H1 (cell line): ENCODE measurements around the gene CD7. TPM values are rescaled to one million over a fixed set of nuclear protein-coding genes. Genes with fewer than 3 reads are reported as not detected.

Experiments
- CTCF ChIA-PET: fragments of 300-600 bp; sonication (Branson Sonifier 250); formaldehyde crosslinking; loops from one replicate; lab custom pipeline; 2021; ENCODE audit not compliant: partially characterized antibody; lab: Charles Lee
- POLR2A ChIA-PET: fragments of 300-600 bp; sonication (Branson Sonifier 250); formaldehyde crosslinking; loops from one replicate; lab custom pipeline; 2021; ENCODE audit warnings: inconsistent platforms; ENCODE audit not compliant: partially characterized antibody; lab: Charles Lee
- DNase-seq, 2 experiments: peaks; one replicate each; pipeline versions ENCODE4 v3.0.0 to v3.0.0-alpha.2; 2010 to 2022; ENCODE audit warnings: low spot score in 2 of 2, low read depth in 1 of 2, mixed read lengths in 1 of 2
- FAIRE-seq: peaks from 2 replicates; lab custom pipeline; 2011; peaks lifted over from hg19 to GRCh38; lab: Jason Lieb, UNC
- H2AFZ ChIP-seq: 2 replicates; pipeline ENCODE4 v1.8.1; 2012; ENCODE audit warnings: low read length, inconsistent platforms
- H2AK5ac ChIP-seq: 2 replicates; pipeline ENCODE4 v1.6.1; 2013; ENCODE audit warnings: low read depth, low read length
- H2BK120ac ChIP-seq: replicated peaks from 2 replicates; pipeline ENCODE3; 2013; ENCODE audit warnings: low read depth, low read length, inconsistent platforms
- H2BK12ac ChIP-seq: 2 replicates; pipeline ENCODE4 v1.6.1; 2013; ENCODE audit warnings: low read depth, low read length
- H2BK15ac ChIP-seq: 2 replicates; pipeline ENCODE4 v1.6.1; 2013; ENCODE audit warnings: low read length
- H2BK20ac ChIP-seq: 2 replicates; pipeline ENCODE4 v1.6.1; 2013; ENCODE audit warnings: low read length
- H2BK5ac ChIP-seq: 2 replicates; pipeline ENCODE4 v1.6.1; 2013; ENCODE audit warnings: low read depth, low read length
- H3K14ac ChIP-seq: 2 replicates; pipeline ENCODE4 v1.6.1; 2013; ENCODE audit warnings: inconsistent platforms; ENCODE audit not compliant: insufficient read length
- H3K18ac ChIP-seq: 2 replicates; pipeline ENCODE4 v1.6.1; 2013; ENCODE audit warnings: low read length; ENCODE audit errors: extremely low read depth
- H3K23ac ChIP-seq: 2 replicates; pipeline ENCODE4 v1.6.1; 2013; ENCODE audit warnings: inconsistent platforms; ENCODE audit not compliant: insufficient read length
- H3K23me2 ChIP-seq: 2 replicates; pipeline ENCODE4 v1.6.1; 2013; ENCODE audit warnings: low read depth, low read length
- H3K27ac ChIP-seq: 2 replicates; pipeline ENCODE4 v1.6.1; 2011; ENCODE audit warnings: low read depth, low read length, inconsistent platforms
- H3K27me3 ChIP-seq, 4 experiments: replicated peaks in 1 of 4; 1 replicate in 1 of 4; 2 replicates in 3 of 4; pipeline versions ENCODE4 v1.6.1 to v1.8.1; 2011 to 2013; ENCODE audit warnings: low read length in 3 of 4, mild to moderate bottlenecking in 3 of 4, inconsistent platforms in 2 of 4, mixed read lengths in 2 of 4, moderate library complexity in 1 of 4; ENCODE audit not compliant: control insufficient read depth in 3 of 4, insufficient read depth in 3 of 4; ENCODE audit errors: extremely low read depth in 1 of 4
- H3K36me3 ChIP-seq, 4 experiments: 2 replicates each; pipeline versions ENCODE4 v1.6.1 to v1.8.1; 2011 to 2013; ENCODE audit warnings: mild to moderate bottlenecking in 4 of 4, low read length in 3 of 4, moderate library complexity in 2 of 4, control low read depth in 1 of 4, inconsistent platforms in 1 of 4; ENCODE audit not compliant: insufficient read depth in 4 of 4, control insufficient read depth in 2 of 4
- H3K4ac ChIP-seq: replicated peaks from 2 replicates; pipeline ENCODE3; 2013; ENCODE audit warnings: low read length, low read depth, mixed read lengths, inconsistent platforms; ENCODE audit not compliant: insufficient read length
- H3K4me1 ChIP-seq, 4 experiments: replicated peaks in 1 of 4; 1 replicate in 1 of 4; 2 replicates in 3 of 4; pipeline versions ENCODE4 v1.6.1 to v1.8.1; 2011 to 2013; ENCODE audit warnings: low read length in 3 of 4, inconsistent platforms in 2 of 4, mixed read lengths in 1 of 4; ENCODE audit not compliant: insufficient read depth in 4 of 4, control insufficient read depth in 3 of 4
- H3K4me2 ChIP-seq, 2 experiments: 2 replicates each; pipeline versions ENCODE4 v1.6.1 to v1.8.1; 2011 to 2013; ENCODE audit warnings: low read depth in 2 of 2, low read length in 2 of 2, control low read depth in 1 of 2, inconsistent platforms in 1 of 2, mild to moderate bottlenecking in 1 of 2; ENCODE audit not compliant: insufficient read depth in 1 of 2
- H3K4me3 ChIP-seq, 4 experiments: fragments of 200-600, 300-600 bp in 1 of 4; sonication (generic), shearing (Covaris generic), sonication (Bioruptor Twin) in 1 of 4; 2 replicates each; pipeline versions ENCODE4 v1.5.1 to v1.8.1; 2011 to 2016; ENCODE audit warnings: low read length in 4 of 4, low read depth in 3 of 4, control low read depth in 2 of 4, inconsistent platforms in 2 of 4, mild to moderate bottlenecking in 2 of 4, mixed read lengths in 1 of 4, moderate library complexity in 1 of 4; ENCODE audit not compliant: insufficient read depth in 2 of 4; ENCODE audit errors: extremely low read depth in 1 of 4
- H3K56ac ChIP-seq: replicated peaks from 2 replicates; pipeline ENCODE3; 2013; ENCODE audit warnings: low read depth, mild to moderate bottlenecking, mixed read lengths, low read length, inconsistent platforms; ENCODE audit not compliant: insufficient read length
- H3K79me1 ChIP-seq: 2 replicates; pipeline ENCODE4 v1.6.1; 2013; ENCODE audit warnings: low read depth, low read length, control low read depth
- H3K79me2 ChIP-seq, 2 experiments: 2 replicates each; pipeline versions ENCODE4 v1.6.1 to v1.8.1; 2012 to 2013; ENCODE audit warnings: low read length in 2 of 2, mild to moderate bottlenecking in 2 of 2, inconsistent platforms in 1 of 2; ENCODE audit not compliant: insufficient read depth in 2 of 2, control insufficient read depth in 1 of 2
- H3K9ac ChIP-seq, 4 experiments: replicated peaks in 1 of 4; 1 replicate in 1 of 4; 2 replicates in 3 of 4; pipeline versions ENCODE4 v1.6.1 to v1.8.1; 2011 to 2013; ENCODE audit warnings: low read depth in 3 of 4, low read length in 3 of 4, control low read depth in 2 of 4, mild to moderate bottlenecking in 2 of 4, moderate library complexity in 2 of 4, inconsistent platforms in 1 of 4; ENCODE audit errors: extremely low read depth in 1 of 4
- H3K9me3 ChIP-seq, 2 experiments: 2 replicates each; pipeline versions ENCODE4 v1.6.1 to v1.8.1; 2012 to 2013; ENCODE audit warnings: mild to moderate bottlenecking in 2 of 2, moderate library complexity in 2 of 2, control low read depth in 1 of 2, inconsistent platforms in 1 of 2, low read depth in 1 of 2, low read length in 1 of 2, mixed read lengths in 1 of 2; ENCODE audit not compliant: insufficient read depth in 2 of 2
- H4K20me1 ChIP-seq, 2 experiments: replicated peaks in 1 of 2; 2 replicates each; pipeline versions ENCODE3 to v1.8.1; 2011 to 2013; ENCODE audit warnings: inconsistent platforms in 2 of 2, low read length in 2 of 2, mild to moderate bottlenecking in 1 of 2; ENCODE audit not compliant: insufficient read depth in 2 of 2, control insufficient read depth in 1 of 2
- H4K5ac ChIP-seq: 2 replicates; pipeline ENCODE4 v1.6.1; 2013; ENCODE audit warnings: low read length, low read depth, mixed read lengths, inconsistent platforms; ENCODE audit not compliant: insufficient read length
- H4K8ac ChIP-seq: 2 replicates; pipeline ENCODE4 v1.8.0; 2013; ENCODE audit warnings: mild to moderate bottlenecking, moderate library complexity, low read length, inconsistent platforms; ENCODE audit not compliant: insufficient read depth; ENCODE audit errors: extremely low read depth
- H4K91ac ChIP-seq: replicated peaks from 2 replicates; pipeline ENCODE3; 2013; ENCODE audit warnings: low read length, mixed read lengths, inconsistent platforms; ENCODE audit not compliant: insufficient read length
- KDM5A ChIP-seq: fragments of 200-600 bp; IDR thresholded peaks from 2 replicates; pipeline ENCODE4 v1.7.1; 2012; ENCODE audit warnings: mild to moderate bottlenecking, low read length, inconsistent platforms, mixed read lengths
- POLR2A ChIP-seq, 2 experiments: IDR thresholded peaks; 1 replicate in 1 of 2; 2 replicates in 1 of 2; pipeline ENCODE4 v1.6.1; 2011; ENCODE audit warnings: low read depth in 2 of 2, low read length in 2 of 2, mild to moderate bottlenecking in 2 of 2; ENCODE audit errors: control extremely low read depth in 1 of 2
- RBBP5 ChIP-seq: IDR thresholded peaks from 2 replicates; pipeline ENCODE4 v1.7.1; 2012; ENCODE audit warnings: low read depth, mild to moderate bottlenecking, inconsistent platforms, low read length, moderate library complexity, borderline replicate concordance
- TCF12 ChIP-seq: IDR thresholded peaks from 2 replicates; pipeline ENCODE4 v1.6.1; 2011; ENCODE audit warnings: low read depth, mild to moderate bottlenecking, low read length
- WGBS, 2 experiments: shearing (Covaris generic) in 1 of 2; methylation state at CpG; one replicate each; pipeline versions ENCODE4 v1.1.6 to v1.1.7; 2013 to 2015; ENCODE audit warnings: low lambda C conversion rate in 2 of 2, mixed read lengths in 2 of 2, inconsistent platforms in 1 of 2, low coverage in 1 of 2, missing lambda C conversion rate in 1 of 2; ENCODE audit not compliant: insufficient replicate concordance in 2 of 2, insufficient coverage in 1 of 2, insufficient read length in 1 of 2; ENCODE audit errors: extremely low coverage in 1 of 2, missing lambda C conversion rate in 1 of 2; 5-methylcytosine and 5-hydroxymethylcytosine counted together
- polyA plus RNA-seq, 7 experiments: library from polyadenylated mRNA; depleted of rRNA in 3 of 7; stranded (reverse) in 5 of 7; unstranded in 2 of 7; fragments of >200 nt in 5 of 7; fragments of 200-250 nt in 2 of 7; gene quantifications; 1 replicate in 5 of 7; 2 replicates in 1 of 7; 4 replicates in 1 of 7; pipeline versions ENCODE4 v1.2.1 to v1.2.3, GENCODE V29; 2011 to 2013; ENCODE audit warnings: missing spikeins in 2 of 7, mixed read lengths in 2 of 7
- total RNA-seq: library from RNA; stranded (reverse); fragmentation: NEBNext Ultra II Directional; extraction: Animal tissue kit (Norgen Biotek cat#: 25700); gene quantifications from 2 replicates; pipeline ENCODE4 v1.2.1, GENCODE V29; 2021

Gene CD7
- total and polyA plus RNA-seq, 2 of the 8 experiments (the other 6 are each of a cell fraction or from before 2014, with no cell fraction given): 0.83 to 0.86 TPM

DNA sequence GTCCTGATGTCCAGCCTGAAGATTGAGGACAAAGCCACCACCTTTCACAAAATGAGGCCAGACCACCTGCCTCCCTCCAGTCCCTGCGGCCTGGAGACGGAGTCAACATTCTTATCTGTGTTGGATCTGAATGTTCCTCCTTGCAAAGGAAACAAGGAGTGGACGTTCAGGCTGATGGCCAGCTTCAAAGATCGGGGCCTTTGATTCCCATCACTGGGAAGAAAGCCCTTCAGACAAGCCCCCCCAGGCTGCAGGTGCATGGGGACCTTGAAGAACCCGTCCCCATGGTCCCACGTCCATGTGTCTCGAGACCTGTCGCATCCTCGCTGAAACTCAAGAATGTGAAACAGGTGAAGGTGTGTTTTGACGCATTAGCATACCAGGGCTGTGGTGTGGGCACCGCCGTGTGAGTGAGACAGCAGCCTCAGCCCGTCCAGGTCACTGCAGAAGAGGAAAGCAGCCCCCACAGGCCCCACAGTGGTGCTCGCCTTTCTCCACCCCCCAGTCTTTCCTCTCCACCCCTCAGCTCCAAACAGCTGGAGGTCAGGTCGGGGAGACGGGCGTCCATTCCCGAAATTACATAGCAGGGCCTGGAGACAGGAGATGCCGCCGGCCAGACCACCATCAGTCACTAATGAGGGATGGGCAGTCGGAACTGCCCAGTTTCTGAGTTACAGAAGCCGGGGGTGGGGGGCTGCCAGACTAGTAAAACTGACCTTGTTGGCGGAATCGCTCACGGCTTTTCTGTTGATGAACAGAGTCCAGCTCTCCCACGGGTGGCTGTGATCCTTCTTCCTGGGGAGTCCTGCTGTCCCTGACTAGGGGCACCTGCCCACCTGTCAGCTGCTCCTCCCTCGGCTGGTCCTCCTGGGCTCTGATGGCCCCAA is 43.0 kb downstream of the CD7 start:
- TF ChIP-seq KDM5A (no peak), RBBP5 (no peak), POLR2A (IDR thresholded peaks at IDR 0.05; ENCODE audit: control extremely low read depth in 1 of 2, low read depth in 2 of 2, low read length in 2 of 2) (no peak), TCF12 (no peak)
- TF ChIP-seq, all 59 proteins: peak for 0
- Histone ChIP-seq H3K14ac (no peak overlapping the region), H3K23ac (no peak overlapping the region), H3K56ac (no peak overlapping the region), H3K18ac (no peak overlapping the region), H4K8ac (no peak overlapping the region; the same call in 1 of the 2 replicates), H2BK20ac (no peak overlapping the region), H2AFZ (peak overlapping the region; percentile 61), H3K36me3 (peaks cover 3 to 18% (median 5%) of the 10 kb centered on the region in 4 experiments; a peak in 3 of 8 replicates), H3K4me2 (peak overlapping the region; percentile 71 to 97), H3K4me3 (peak overlapping the region in 3 of 4 experiments; percentile 62 to 95 (median 71); a peak in 5 of 8 replicates), H3K4ac (no peak overlapping the region), H3K79me2 (peaks cover 29 to 33% of the 10 kb centered on the region in 2 experiments), H2BK5ac (0 out of 2 replicates have a peak overlapping the region, but pooled peaks have one; percentile 21), H2BK120ac (no peak overlapping the region), H4K20me1 (peaks cover 22 to 26% of the 10 kb centered on the region in 2 experiments), H3K79me1 (peaks cover 13% of the 10 kb centered on the region), H3K4me1 (peaks cover 0 to 35% (median 10%) of the 10 kb centered on the region in 4 experiments; a peak in 6 of 7 replicates), H2BK12ac (0 out of 2 replicates have a peak overlapping the region, but pooled peaks have one; percentile 50), H3K9me3 (no peaks in the 10 kb centered on the region), H4K5ac (no peak overlapping the region), H2AK5ac (no peak overlapping the region; the same call in 1 of the 2 replicates), H3K23me2 (peaks cover 6% of the 10 kb centered on the region), H3K27ac (no peak overlapping the region), H4K91ac (peak overlapping the region; percentile 72), H2BK15ac (no peak overlapping the region; the same call in 1 of the 2 replicates), H3K9ac (no peak overlapping the region; a peak in 2 of 7 replicates), H3K27me3 (peaks cover 0 to 5% (median 5%) of the 10 kb centered on the region in 4 experiments; a peak in 3 of 7 replicates)
- FAIRE-seq: no peak
- ChIA-PET CTCF (interaction anchor here (0.7 to 1.6 kb wide), 3 partner anchors 9 to 48 kb away, joined by 3 to 4 read pairs (median 3); no protein-coding TSS in a partner anchor), POLR2A (interaction anchor here (0.6 to 6.4 kb wide), 19 partner anchors 9 to 587 kb away, joined by 3 to 41 read pairs (median 4); partner anchors contain the start of genes CCDC57, HEXD, OGFOD3 and SECTM1)
- 87% methylated on average over 22 of the region's 27 CpGs; no CpG with 5 or more reads in 1 of the 2 experiments for WGBS, 2 experiments
- DNase-seq: no peak
